Stimulated activated CD8-positive, alpha-beta memory T cell treated with anti-CD3 and anti-CD28 coated beads, Interleukin-7, amount 100 ng/mL, for 24 hours (primary cell): ENCODE measurements around the gene CCL14.
A peak's percentile ranks its signal among the peaks of the same experiment; 100 is the strongest.

Experiments used
- DNase-seq: peaks from one replicate; pipeline ENCODE4 v3.0.0-alpha.2; 2020; ENCODE audit warnings: low read depth

Gene CCL14

DNA sequence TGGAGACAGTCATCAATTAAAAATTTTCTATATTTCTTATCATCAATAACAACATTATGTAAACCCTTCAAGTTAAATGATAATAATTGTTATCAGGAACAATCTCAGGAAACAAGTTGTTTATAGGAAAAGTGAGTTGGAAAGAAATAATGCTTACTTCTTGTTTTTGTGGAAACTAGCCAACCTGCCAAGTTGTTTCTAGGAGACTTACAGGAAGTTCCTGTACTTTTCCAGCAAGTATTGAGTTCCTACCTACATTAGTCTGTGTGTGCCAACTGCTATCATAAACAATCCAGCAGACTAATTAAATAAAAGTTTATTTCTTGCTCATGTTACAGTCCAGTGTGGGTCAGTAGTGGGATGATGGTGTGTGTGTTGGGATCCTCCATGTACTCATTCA is 1.6 kb upstream of the CCL14 start:
- DNase-seq = no peak

- no peak for DNase-seq
Observed at GRCh38 chr17:35984140-35984539, 2.4 kb downstream of the CCL14 start.

GRCh38 chr17:35982409-35983191 is 3.9 kb downstream of the CCL14 start:
- DNase-seq = no peak

GRCh38 chr17:35981908-35982330 is 4.6 kb downstream of the CCL14 start:
- DNase-seq = no peak

- DNase-seq = no peak
Observed at GRCh38 chr17:35981246-35981645, 5.3 kb downstream of the CCL14 start, which contains the start of gene CCL16. CCL16 (minus strand) TSS chr17:35981497; CDS start chr17:35981420, 77 bp downstream.

DNA sequence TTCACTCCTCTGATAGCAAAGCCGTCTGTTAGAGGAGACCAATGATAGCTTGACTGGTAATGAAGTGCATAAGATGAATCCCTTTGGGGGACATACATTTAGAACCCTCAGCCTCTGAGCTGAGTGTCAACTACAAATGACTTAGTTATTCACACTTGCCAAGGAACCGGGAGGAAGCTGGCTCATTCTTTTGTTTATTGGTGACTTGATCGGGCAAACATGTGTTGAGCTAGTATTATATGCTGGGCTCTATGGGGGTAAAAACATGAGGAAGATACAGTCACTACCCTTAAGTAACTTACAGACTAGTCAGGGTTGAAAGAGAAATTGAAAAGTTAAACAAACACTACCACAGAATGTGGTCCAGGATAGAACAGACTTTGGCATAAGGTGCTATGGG is 8.2 kb downstream of the CCL14 start:
- no peak for DNase-seq

DNA sequence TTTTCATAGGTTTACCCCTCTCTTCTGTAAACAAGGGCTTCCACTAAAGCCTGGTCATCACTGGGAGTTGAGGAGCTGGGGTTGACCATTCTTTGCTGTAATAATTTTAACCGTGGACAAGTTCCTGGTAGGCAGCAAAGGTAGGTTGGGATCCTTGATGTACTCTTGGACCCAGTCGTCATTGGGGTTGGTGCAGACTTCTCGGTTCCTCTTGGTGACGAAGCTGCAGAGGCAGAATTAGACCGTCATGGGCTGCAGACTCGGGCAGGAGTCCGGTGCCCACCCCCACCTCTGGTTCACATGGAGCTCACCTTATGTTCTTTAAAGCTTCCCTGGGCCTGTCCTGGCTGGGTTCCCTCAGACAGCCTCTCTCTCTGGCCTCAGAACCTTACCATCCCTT is 9.0 kb downstream of the CCL14 start:
- DNase-seq = no peak

GRCh38 chr17:35973333-35974260 is 12.9 kb downstream of the CCL14 start:
- DNase-seq = no peak

DNA sequence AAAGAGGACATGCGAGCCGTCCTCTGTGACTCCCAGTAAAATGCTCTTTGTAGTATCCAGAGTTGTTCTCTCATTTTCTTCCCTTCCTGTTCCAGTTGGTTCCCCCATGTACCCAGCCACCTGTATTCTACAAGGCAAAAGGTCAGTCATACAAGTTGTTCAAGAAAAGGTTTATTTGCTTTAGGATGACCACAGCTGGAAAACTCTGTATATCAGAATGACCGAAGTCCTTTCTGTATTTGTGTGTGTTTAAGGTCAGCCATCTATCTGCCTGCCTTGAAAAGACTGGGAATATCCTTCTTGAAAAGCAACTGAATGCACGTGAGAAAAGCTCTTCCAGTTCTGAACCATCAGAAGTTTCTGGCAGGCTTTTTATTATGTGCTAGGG is 13.6 kb downstream of the CCL14 start:
- DNase-seq = no peak

DNA sequence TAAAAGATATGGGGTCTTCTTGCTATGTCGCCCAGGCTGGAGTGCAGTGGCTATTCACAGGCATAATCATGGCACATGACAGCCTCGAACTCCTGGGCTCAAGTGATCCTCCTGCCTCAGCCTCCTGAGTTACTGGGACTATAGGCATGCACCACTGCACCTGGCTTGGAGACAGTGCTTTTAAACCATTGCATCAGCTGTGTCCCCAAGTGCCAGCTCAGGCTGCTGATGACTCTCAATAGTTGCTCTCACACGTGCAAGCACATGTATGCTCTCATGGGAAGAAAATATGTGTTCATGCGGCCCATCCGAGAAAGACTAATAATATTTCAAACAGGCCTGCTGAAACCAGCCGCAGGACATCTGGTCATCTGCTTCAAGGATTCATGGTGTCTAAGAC is 14.0 kb downstream of the CCL14 start:
- no peak for DNase-seq

GRCh38 chr17:35972066-35972465 is 14.5 kb downstream of the CCL14 start:
- no peak for DNase-seq

GRCh38 chr17:35969558-35970380 is 16.8 kb downstream of the CCL14 start:
- DNase-seq = peak; percentile 61

- DNase-seq = no peak
Observed at GRCh38 chr17:35968520-35969054, 17.9 kb downstream of the CCL14 start.

GRCh38 chr17:35965272-35965671 is 21.3 kb downstream of the CCL14 start:
- no peak for DNase-seq

- DNase-seq = no peak
Observed at GRCh38 chr17:35963663-35964062, 22.9 kb downstream of the CCL14 start.

DNA sequence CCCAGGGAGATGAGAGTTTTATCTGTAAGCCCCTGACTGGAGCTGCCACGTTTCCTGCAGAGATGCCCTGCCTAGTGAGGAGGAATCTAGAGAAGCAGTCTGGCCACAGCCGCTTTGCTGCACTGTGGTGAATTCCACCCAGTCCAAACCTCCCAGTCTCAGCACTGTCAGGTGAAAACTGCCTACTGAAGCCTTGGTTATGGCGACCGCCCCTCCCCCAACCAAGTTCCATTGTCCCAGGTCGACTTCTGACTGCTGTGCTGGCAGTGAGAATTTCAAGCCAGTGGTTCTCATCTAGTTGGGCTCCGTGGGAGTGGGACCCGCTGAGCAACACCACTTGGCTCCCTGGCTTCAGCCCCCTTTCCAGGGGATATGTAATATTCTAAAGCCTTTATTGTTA is 32.8 kb downstream of the CCL14 start:
- no peak for DNase-seq

DNA sequence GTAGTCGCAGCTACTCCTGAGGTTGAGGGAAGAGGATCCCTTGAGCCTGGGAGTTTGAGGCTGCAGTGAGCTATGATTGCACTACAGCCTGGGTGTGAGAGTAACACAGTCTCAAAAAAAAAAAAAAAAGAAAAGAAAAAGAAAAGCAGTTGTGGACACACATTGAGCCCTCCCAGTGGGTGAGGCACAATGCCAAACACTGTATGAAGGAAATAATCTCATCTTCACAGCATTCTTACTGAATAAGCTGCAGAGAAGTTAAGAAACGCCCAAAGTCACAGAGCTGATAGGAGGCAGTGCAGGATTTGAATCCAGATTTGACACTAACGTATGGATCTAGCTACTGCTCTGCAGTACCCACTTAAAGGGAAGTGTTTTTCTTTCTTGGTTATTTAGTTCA is 37.1 kb downstream of the CCL14 start:
- no peak for DNase-seq

DNA sequence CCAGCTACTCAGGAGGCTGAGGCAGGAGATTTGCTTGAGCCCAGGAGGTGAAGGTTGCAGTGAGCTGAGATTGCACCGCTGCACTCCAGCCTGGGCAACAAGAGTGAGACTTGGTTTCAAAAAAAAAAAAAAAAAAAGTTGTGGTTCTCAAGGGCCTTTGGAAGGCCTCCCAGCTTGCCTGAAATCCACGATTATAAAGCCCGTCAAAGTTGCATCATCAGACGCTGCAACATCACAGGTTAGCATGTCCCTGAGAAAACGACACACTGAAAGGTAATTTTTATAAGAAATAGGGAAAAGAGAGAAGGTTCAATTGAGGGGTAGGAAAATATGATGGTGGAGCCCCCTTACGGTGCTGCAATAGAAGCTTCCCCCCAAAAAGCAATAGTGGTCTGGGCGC is 38.4 kb downstream of the CCL14 start:
- no peak for DNase-seq

DNA sequence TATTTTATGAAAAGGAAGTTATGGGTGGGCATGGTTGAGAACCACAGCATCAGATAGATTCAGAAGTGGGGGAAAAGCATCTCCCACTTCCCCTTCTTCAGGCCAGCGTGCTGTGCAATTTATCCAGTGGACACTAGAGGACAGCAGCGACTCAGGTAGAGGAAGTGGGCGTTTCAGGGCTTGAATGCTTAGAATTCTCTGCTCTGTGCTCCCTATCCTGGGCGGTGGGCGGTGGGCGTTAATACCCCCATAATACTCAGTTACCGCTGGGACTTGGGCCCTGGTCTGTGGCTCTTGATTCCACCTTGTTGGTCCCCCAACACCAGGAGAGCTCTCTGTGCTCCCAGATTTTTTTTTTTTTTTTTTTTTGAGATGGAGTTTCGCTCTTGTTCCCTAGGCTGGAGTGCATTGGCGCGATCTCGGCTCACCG is 39.4 kb downstream of the CCL14 start:
- peak; percentile 35 for DNase-seq

DNA sequence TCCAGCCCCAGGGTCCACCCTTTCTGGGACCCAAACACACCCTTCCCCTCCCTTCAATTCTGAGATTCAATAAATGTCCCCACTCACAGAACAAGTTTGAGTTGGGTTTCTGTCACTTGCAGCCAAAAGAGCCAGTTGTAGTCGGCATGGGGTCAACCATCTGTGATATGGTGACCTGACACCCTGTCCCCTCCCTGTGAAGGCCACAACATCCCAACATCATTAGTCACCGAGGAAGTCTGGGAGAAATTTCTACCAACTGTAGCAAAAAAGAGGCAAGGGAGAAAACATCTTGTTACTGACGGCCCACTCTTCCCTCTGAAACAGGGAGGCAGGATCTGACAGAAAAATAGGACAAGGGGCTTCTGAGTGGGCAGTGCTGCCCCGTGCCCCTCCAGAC is 42.4 kb downstream of the CCL14 start:
- DNase-seq = no peak

- no peak for DNase-seq
Observed at GRCh38 chr17:35943537-35943936, 43.0 kb downstream of the CCL14 start, which contains the start of gene LYZL6. LYZL6 (minus strand) TSS chr17:35943713; CDS start chr17:35939356, 4,357 bp downstream.
